ENCODE measurements around the gene ZDHHC14. TPM values are rescaled to one million over a fixed set of nuclear protein-coding genes. Genes with fewer than 3 reads are reported as not detected.

ZDHHC14 gene
- total and polyA plus RNA-seq, 9 donors: 4.9 to 16.4 (median 5.9) TPM

GRCh38 chr6:157450931-157451742, 70.1 kb downstream of the ZDHHC14 start:
- no peak for DNase-seq
- Histone ChIP-seq H3K4me1 (ENCODE audit: insufficient read depth) (peaks cover 1% of the 10 kb centered on the region), H3K36me3 (no peaks in the 10 kb centered on the region), H3K27ac (no peak overlapping the region), H3K4me3 (no peak overlapping the region), H3K9me3 (no peaks in the 10 kb centered on the region), H3K27me3 (no peaks in the 10 kb centered on the region)
- 83 to 86% (median 85%) methylated on average over 10 of the region's 10 CpGs for WGBS, 3 donors
- intact Hi-C loops (cut with DNase I): no loop called here
- TF ChIP-seq CTCF (IDR thresholded peaks at IDR 0.05) (no peak), EP300 (IDR thresholded peaks at IDR 0.05) (no peak), POLR2A (IDR thresholded peaks at IDR 0.05) (no peak)

DNA sequence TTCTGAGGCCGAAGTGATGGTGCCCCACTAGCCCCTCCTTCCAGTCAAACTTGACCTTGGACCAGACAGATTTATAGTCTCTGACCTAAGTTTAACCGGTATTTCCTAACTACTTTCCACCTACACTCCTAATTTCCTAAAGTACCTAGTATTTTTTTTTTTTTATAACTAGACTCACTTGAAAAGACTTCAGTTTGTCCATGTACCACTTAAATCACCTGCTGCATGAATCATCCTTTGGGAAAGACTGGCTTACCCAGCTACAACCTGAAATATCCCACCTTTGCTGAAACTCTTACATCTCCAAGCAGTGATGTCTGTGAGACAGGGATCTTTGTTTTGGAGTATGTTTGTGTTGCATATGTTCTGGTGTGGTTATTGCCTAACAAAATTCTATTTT, 71.1 kb downstream of the ZDHHC14 start:
- Histone ChIP-seq H3K4me3 (no peak overlapping the region), H3K36me3 (no peaks in the 10 kb centered on the region), H3K27ac (no peak overlapping the region), H3K9me3 (no peaks in the 10 kb centered on the region), H3K4me1 (ENCODE audit: insufficient read depth) (peaks cover 1% of the 10 kb centered on the region), H3K27me3 (no peaks in the 10 kb centered on the region)
- intact Hi-C loops (cut with DNase I): no loop called here
- no peak for DNase-seq
- TF ChIP-seq EP300 (IDR thresholded peaks at IDR 0.05) (no peak), CTCF (IDR thresholded peaks at IDR 0.05) (no peak), POLR2A (IDR thresholded peaks at IDR 0.05) (no peak)
- WGBS, 3 donors: 48 to 51% (median 49%) methylated on average over 2 of the region's 2 CpGs

DNA sequence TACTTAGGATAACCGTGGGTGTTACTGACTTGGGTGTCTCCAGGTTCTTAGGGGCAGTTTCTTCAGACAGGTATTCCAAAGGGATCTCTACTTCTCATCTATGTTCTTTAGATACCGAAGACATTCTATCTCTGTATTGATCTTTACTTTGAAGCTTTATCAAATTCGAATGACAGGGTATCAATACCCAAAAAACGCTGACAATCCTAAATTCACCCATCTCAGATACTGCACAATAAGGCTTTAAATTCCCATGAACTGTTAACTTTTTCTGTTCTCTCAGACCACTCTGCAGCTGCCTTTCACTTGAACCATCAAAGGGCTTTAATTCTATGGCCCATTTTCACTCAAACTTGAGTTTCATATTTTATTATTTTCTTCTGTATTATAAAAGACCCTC, 72.1 kb downstream of the ZDHHC14 start:
- WGBS, 3 donors: 71 to 86% (median 74%) methylated on average over 4 of the region's 4 CpGs

GRCh38 chr6:157453978-157454377, 73.0 kb downstream of the ZDHHC14 start:
- no peaks in the 10 kb centered on the region for H3K27me3 ChIP-seq
- H3K4me3 ChIP-seq: no peak overlapping the region
- no peak overlapping the region for H3K27ac ChIP-seq
- TF ChIP-seq CTCF (IDR thresholded peaks at IDR 0.05): no peak
- TF ChIP-seq POLR2A (IDR thresholded peaks at IDR 0.05): no peak
- TF ChIP-seq EP300 (IDR thresholded peaks at IDR 0.05): no peak
- H3K4me1 ChIP-seq (ENCODE audit: insufficient read depth): peaks cover 1% of the 10 kb centered on the region
- no peaks in the 10 kb centered on the region for H3K36me3 ChIP-seq
- no peak for DNase-seq
- H3K9me3 ChIP-seq: no peaks in the 10 kb centered on the region
- intact Hi-C loops (cut with DNase I): no loop called here

More for the DNA sequence above, 72.1 kb downstream of the ZDHHC14 start:
- intact Hi-C loops (cut with DNase I): no loop called here
- DNase-seq: no peak
- Histone ChIP-seq H3K4me1 (ENCODE audit: insufficient read depth) (peaks cover 1% of the 10 kb centered on the region), H3K27me3 (no peaks in the 10 kb centered on the region), H3K36me3 (no peaks in the 10 kb centered on the region), H3K9me3 (no peaks in the 10 kb centered on the region), H3K27ac (no peak overlapping the region), H3K4me3 (no peak overlapping the region)
- TF ChIP-seq EP300 (IDR thresholded peaks at IDR 0.05) (no peak), POLR2A (IDR thresholded peaks at IDR 0.05) (no peak), CTCF (IDR thresholded peaks at IDR 0.05) (no peak)

Measured in ovary (tissue), 9 donors.